Measurements from ENCODE around the gene GATD1. TPM values are rescaled to one million over a fixed set of nuclear protein-coding genes. Genes with fewer than 3 reads are reported as not detected.

The GATD1 gene
- total and polyA plus RNA-seq, 9 of the 15 experiments (the other 6 are each of a cell fraction or from before 2014, with no cell fraction given), result 2.8 to 144 (median 36.9) TPM

DNA sequence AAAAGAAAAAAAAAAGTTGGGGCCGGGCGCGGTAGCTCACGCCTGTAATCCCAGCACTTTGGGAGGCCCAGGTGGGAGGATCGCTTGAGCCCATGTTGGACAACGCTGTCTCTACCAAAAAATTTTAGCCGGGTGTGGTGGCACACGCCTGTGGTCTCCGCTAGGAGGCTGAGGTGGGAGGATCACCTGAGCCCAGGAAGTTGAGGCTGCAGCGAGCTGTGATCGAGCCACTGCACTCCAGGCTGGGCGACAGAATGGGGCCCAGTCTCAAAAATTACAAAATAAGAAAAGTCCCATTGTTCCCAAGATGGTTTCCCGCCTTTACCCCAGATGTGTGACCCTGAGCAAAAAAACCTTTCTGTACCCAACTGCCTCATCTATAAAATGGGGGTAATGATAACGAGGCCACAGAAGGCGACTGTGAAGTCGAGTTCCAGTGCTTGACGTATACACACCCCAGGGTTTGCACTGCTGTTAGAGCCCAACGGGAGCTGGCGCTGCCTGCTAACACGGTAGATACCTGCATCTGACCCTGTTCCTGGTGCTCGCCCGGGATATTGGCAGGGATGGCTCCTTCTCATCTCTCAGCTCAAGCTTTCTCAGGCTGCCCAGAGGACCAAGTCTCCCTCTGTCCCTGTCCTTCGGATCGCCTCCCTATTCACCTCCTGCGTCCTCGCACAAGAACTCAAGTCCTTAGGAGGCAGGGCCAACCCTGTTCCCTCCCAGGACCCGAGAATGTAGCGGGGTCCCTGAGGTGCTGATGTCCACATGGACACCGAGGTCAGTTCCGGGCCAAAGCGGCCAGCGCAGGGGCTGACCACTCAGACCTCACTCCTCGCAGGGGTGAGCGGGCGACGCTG lies 31.4 kb upstream of the GATD1 start (continued):
- no peak for TF ChIP-seq THRAP3 (IDR thresholded peaks at IDR 0.05; ENCODE audit: borderline replicate concordance)
- TF ChIP-seq, protein P1, sequence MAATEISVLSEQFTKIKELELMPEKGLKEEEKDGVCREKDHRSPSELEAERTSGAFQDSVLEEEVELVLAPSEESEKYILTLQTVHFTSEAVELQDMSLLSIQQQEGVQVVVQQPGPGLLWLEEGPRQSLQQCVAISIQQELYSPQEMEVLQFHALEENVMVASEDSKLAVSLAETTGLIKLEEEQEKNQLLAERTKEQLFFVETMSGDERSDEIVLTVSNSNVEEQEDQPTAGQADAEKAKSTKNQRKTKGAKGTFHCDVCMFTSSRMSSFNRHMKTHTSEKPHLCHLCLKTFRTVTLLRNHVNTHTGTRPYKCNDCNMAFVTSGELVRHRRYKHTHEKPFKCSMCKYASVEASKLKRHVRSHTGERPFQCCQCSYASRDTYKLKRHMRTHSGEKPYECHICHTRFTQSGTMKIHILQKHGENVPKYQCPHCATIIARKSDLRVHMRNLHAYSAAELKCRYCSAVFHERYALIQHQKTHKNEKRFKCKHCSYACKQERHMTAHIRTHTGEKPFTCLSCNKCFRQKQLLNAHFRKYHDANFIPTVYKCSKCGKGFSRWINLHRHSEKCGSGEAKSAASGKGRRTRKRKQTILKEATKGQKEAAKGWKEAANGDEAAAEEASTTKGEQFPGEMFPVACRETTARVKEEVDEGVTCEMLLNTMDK (IDR thresholded peaks at IDR 0.05; ENCODE audit: borderline replicate concordance, insufficient read depth, low read depth, low read length, poor library complexity, severe bottlenecking), result peak; percentile 76
- TF ChIP-seq, protein P2, sequence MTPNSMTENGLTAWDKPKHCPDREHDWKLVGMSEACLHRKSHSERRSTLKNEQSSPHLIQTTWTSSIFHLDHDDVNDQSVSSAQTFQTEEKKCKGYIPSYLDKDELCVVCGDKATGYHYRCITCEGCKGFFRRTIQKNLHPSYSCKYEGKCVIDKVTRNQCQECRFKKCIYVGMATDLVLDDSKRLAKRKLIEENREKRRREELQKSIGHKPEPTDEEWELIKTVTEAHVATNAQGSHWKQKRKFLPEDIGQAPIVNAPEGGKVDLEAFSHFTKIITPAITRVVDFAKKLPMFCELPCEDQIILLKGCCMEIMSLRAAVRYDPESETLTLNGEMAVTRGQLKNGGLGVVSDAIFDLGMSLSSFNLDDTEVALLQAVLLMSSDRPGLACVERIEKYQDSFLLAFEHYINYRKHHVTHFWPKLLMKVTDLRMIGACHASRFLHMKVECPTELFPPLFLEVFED (CRISPR knock-in tag; conservative IDR thresholded peaks at IDR 0.05), result no peak
- TF ChIP-seq RBM25 (IDR thresholded peaks at IDR 0.05; ENCODE audit: low read depth, low read length, severe bottlenecking), result peak; percentile 62
- no peak for TF ChIP-seq FOXM1 (IDR thresholded peaks at IDR 0.05; ENCODE audit: low read depth)
- TF ChIP-seq FOXM1 (CRISPR knock-in tag; IDR thresholded peaks at IDR 0.05; ENCODE audit: low read depth), result no peak; the same call in 1 of the 2 replicates
- no peak for TF ChIP-seq ILF3 (IDR thresholded peaks at IDR 0.05; ENCODE audit: borderline replicate concordance)
- TF ChIP-seq, protein P3, sequence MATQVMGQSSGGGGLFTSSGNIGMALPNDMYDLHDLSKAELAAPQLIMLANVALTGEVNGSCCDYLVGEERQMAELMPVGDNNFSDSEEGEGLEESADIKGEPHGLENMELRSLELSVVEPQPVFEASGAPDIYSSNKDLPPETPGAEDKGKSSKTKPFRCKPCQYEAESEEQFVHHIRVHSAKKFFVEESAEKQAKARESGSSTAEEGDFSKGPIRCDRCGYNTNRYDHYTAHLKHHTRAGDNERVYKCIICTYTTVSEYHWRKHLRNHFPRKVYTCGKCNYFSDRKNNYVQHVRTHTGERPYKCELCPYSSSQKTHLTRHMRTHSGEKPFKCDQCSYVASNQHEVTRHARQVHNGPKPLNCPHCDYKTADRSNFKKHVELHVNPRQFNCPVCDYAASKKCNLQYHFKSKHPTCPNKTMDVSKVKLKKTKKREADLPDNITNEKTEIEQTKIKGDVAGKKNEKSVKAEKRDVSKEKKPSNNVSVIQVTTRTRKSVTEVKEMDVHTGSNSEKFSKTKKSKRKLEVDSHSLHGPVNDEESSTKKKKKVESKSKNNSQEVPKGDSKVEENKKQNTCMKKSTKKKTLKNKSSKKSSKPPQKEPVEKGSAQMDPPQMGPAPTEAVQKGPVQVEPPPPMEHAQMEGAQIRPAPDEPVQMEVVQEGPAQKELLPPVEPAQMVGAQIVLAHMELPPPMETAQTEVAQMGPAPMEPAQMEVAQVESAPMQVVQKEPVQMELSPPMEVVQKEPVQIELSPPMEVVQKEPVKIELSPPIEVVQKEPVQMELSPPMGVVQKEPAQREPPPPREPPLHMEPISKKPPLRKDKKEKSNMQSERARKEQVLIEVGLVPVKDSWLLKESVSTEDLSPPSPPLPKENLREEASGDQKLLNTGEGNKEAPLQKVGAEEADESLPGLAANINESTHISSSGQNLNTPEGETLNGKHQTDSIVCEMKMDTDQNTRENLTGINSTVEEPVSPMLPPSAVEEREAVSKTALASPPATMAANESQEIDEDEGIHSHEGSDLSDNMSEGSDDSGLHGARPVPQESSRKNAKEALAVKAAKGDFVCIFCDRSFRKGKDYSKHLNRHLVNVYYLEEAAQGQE (IDR thresholded peaks at IDR 0.05; ENCODE audit: borderline replicate concordance), result peak; percentile 83
- TF ChIP-seq, protein P3 (CRISPR knock-in tag; IDR thresholded peaks at IDR 0.05; ENCODE audit: low read depth), result no peak
- peak; percentile 50 for TF ChIP-seq TAF1 (IDR thresholded peaks at IDR 0.05; ENCODE audit: control insufficient read depth, extremely low read depth, insufficient read depth, low read length, severe bottlenecking)
- TF ChIP-seq, protein P4, sequence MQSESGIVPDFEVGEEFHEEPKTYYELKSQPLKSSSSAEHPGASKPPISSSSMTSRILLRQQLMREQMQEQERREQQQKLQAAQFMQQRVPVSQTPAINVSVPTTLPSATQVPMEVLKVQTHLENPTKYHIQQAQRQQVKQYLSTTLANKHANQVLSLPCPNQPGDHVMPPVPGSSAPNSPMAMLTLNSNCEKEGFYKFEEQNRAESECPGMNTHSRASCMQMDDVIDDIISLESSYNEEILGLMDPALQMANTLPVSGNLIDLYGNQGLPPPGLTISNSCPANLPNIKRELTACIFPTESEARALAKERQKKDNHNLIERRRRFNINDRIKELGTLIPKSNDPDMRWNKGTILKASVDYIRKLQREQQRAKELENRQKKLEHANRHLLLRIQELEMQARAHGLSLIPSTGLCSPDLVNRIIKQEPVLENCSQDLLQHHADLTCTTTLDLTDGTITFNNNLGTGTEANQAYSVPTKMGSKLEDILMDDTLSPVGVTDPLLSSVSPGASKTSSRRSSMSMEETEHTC (IDR thresholded peaks at IDR 0.05), result no peak
- TF ChIP-seq, protein P5, sequence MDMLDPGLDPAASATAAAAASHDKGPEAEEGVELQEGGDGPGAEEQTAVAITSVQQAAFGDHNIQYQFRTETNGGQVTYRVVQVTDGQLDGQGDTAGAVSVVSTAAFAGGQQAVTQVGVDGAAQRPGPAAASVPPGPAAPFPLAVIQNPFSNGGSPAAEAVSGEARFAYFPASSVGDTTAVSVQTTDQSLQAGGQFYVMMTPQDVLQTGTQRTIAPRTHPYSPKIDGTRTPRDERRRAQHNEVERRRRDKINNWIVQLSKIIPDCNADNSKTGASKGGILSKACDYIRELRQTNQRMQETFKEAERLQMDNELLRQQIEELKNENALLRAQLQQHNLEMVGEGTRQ (CRISPR knock-in tag; IDR thresholded peaks at IDR 0.05), result no peak

All from K562 (cell line).